Astrocyte (in vitro differentiated cells and primary cell): Measurements from ENCODE around the gene NCAPH2. TPM values are rescaled to one million over a fixed set of nuclear protein-coding genes. Genes with fewer than 3 reads are reported as not detected.

Experiments
- DNase-seq: peaks from one replicate; pipeline ENCODE4 v3.0.0-alpha.2; 2010; ENCODE audit warnings: low read depth
- FAIRE-seq: peaks from 2 replicates; lab custom pipeline; 2011; peaks lifted over from hg19 to GRCh38; lab: Jason Lieb, UNC
- H2AFZ ChIP-seq: 2 replicates; pipeline ENCODE4 v1.6.0; 2012; ENCODE audit warnings: low read depth, low read length, inconsistent platforms
- H3K27ac ChIP-seq: 2 replicates; pipeline ENCODE4 v1.5.1; 2011; ENCODE audit warnings: low read depth, low read length, inconsistent platforms
- H3K27me3 ChIP-seq: 2 replicates; pipeline ENCODE4 v1.6.0; 2011; ENCODE audit warnings: low read length, inconsistent platforms; ENCODE audit not compliant: insufficient read depth
- H3K36me3 ChIP-seq: 2 replicates; pipeline ENCODE4 v1.5.1; 2011; ENCODE audit warnings: low read length, inconsistent platforms; ENCODE audit not compliant: insufficient read depth
- H3K4me1 ChIP-seq: 2 replicates; pipeline ENCODE4 v1.5.1; 2011; ENCODE audit warnings: low read length, inconsistent platforms; ENCODE audit not compliant: insufficient read depth
- H3K4me2 ChIP-seq: 2 replicates; pipeline ENCODE4 v1.6.0; 2012; ENCODE audit warnings: low read length, inconsistent platforms
- H3K4me3 ChIP-seq: 2 replicates; pipeline ENCODE4 v1.5.1; 2011; ENCODE audit warnings: low read depth, mild to moderate bottlenecking, low read length, inconsistent platforms; ENCODE audit not compliant: insufficient read depth
- H3K79me2 ChIP-seq: 2 replicates; pipeline ENCODE4 v1.6.0; 2012; ENCODE audit warnings: mild to moderate bottlenecking, low read length, inconsistent platforms; ENCODE audit not compliant: insufficient read depth
- H3K9ac ChIP-seq: 2 replicates; pipeline ENCODE4 v1.6.0; 2012; ENCODE audit warnings: mild to moderate bottlenecking, low read length, inconsistent platforms
- H3K9me3 ChIP-seq: 2 replicates; pipeline ENCODE4 v1.5.1; 2012; ENCODE audit warnings: low read depth, mild to moderate bottlenecking, low read length, inconsistent platforms; ENCODE audit not compliant: insufficient read depth
- H4K20me1 ChIP-seq: 2 replicates; pipeline ENCODE4 v1.6.0; 2012; ENCODE audit warnings: low read length, inconsistent platforms; ENCODE audit not compliant: insufficient read depth
- H3K27ac Mint-ChIP-seq: one replicate; pipeline ENCODE4 v1.8.0; 2021; ENCODE audit warnings: mild to moderate bottlenecking, mixed read lengths; ENCODE audit not compliant: unreplicated experiment
- H3K27me3 Mint-ChIP-seq: one replicate; pipeline ENCODE4 v1.8.0; 2021; ENCODE audit warnings: low read depth, mixed read lengths; ENCODE audit not compliant: unreplicated experiment
- H3K36me3 Mint-ChIP-seq: one replicate; pipeline ENCODE4 v1.8.0; 2021; ENCODE audit warnings: low read depth, mixed read lengths; ENCODE audit not compliant: unreplicated experiment
- H3K4me1 Mint-ChIP-seq: one replicate; pipeline ENCODE4 v1.8.0; 2021; ENCODE audit warnings: low read depth, mixed read lengths; ENCODE audit not compliant: unreplicated experiment
- H3K4me3 Mint-ChIP-seq: one replicate; pipeline ENCODE4 v1.8.0; 2021; ENCODE audit warnings: mild to moderate bottlenecking, moderate library complexity, mixed read lengths; ENCODE audit not compliant: unreplicated experiment
- H3K9me3 Mint-ChIP-seq: one replicate; pipeline ENCODE4 v1.8.0; 2021; ENCODE audit warnings: mild to moderate bottlenecking, mixed read lengths; ENCODE audit not compliant: unreplicated experiment
- EZH2 ChIP-seq: IDR thresholded peaks from 2 replicates; pipeline ENCODE4 v1.6.1; 2012; ENCODE audit warnings: mild to moderate bottlenecking, low read length, inconsistent platforms; ENCODE audit not compliant: insufficient read depth
- total RNA-seq: library from RNA; stranded (reverse); gene quantifications from 2 replicates; pipeline ENCODE4 v1.2.1, GENCODE V29; 2021
- TF ChIP-seq, protein P1 (sequence below): IDR thresholded peaks from 2 replicates; pipeline ENCODE4 v1.5.1; 2011; ENCODE audit warnings: low read depth, mild to moderate bottlenecking, inconsistent platforms, low read length, moderate library complexity; ENCODE audit not compliant: insufficient read depth

Gene NCAPH2
- total RNA-seq, 1 donor from 2014 or later: 25.6 TPM

DNA sequence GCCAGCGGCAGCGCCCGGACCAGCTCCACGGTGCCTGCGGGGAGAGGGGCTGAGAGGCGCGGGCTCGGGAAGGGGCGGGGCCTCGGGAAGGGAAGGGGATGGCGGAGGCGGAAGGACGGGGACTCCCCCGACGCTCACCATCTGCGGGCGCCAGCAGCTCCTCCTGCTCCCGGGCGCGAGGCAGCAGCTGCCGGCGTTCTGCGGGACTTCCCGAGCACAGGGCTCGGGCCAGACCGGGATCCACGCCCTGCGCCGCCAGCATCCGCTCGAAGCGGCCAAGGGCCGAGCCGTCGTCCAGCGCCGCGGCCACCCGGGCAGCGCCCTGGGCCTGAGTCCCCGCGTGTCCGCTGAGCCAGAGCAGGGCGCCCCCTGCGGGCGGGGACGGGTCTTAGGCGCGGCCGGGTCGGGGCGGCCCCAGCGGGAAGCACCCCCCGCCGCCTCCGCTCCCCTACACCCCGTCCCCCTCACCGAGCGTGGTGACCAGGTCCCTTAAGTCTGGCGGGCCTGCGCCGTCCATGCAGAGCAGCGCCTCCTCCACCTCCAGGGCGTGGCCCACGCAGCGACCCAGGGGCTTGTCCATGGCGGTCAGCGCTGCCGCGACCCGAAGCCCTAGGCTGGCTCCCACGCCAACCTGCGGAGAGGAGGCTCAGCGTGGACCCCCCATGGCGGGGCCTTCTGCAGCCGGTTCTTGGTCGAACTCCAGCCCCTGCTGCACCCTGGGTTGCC is 18.2 kb downstream of the NCAPH2 start:
- Mint-ChIP-seq H3K4me1 (peaks cover 4% of the 10 kb centered on the region), H3K9me3 (peaks cover 3% of the 10 kb centered on the region), H3K27me3 (no peaks in the 10 kb centered on the region), H3K4me3 (peak overlapping the region; percentile 81), H3K27ac (peak overlapping the region; percentile 66), H3K36me3 (peaks cover 7% of the 10 kb centered on the region)
- no peak for TF ChIP-seq EZH2
- TF ChIP-seq, protein P1, sequence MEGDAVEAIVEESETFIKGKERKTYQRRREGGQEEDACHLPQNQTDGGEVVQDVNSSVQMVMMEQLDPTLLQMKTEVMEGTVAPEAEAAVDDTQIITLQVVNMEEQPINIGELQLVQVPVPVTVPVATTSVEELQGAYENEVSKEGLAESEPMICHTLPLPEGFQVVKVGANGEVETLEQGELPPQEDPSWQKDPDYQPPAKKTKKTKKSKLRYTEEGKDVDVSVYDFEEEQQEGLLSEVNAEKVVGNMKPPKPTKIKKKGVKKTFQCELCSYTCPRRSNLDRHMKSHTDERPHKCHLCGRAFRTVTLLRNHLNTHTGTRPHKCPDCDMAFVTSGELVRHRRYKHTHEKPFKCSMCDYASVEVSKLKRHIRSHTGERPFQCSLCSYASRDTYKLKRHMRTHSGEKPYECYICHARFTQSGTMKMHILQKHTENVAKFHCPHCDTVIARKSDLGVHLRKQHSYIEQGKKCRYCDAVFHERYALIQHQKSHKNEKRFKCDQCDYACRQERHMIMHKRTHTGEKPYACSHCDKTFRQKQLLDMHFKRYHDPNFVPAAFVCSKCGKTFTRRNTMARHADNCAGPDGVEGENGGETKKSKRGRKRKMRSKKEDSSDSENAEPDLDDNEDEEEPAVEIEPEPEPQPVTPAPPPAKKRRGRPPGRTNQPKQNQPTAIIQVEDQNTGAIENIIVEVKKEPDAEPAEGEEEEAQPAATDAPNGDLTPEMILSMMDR: no peak
- Histone ChIP-seq H3K36me3 (no peaks in the 10 kb centered on the region), H3K4me1 (peaks cover 30% of the 10 kb centered on the region), H3K4me3 (peak overlapping the region; percentile 72), H4K20me1 (peaks cover 42% of the 10 kb centered on the region), H3K9me3 (no peaks in the 10 kb centered on the region), H3K79me2 (peaks cover 36% of the 10 kb centered on the region), H3K4me2 (peak overlapping the region; percentile 99), H3K9ac (peak overlapping the region; percentile 74), H2AFZ (peak overlapping the region; percentile 83), H3K27me3 (peaks cover 21% of the 10 kb centered on the region), H3K27ac (peak overlapping the region; percentile 21)
- FAIRE-seq (no peak), DNase-seq (peak; percentile 54)

DNA sequence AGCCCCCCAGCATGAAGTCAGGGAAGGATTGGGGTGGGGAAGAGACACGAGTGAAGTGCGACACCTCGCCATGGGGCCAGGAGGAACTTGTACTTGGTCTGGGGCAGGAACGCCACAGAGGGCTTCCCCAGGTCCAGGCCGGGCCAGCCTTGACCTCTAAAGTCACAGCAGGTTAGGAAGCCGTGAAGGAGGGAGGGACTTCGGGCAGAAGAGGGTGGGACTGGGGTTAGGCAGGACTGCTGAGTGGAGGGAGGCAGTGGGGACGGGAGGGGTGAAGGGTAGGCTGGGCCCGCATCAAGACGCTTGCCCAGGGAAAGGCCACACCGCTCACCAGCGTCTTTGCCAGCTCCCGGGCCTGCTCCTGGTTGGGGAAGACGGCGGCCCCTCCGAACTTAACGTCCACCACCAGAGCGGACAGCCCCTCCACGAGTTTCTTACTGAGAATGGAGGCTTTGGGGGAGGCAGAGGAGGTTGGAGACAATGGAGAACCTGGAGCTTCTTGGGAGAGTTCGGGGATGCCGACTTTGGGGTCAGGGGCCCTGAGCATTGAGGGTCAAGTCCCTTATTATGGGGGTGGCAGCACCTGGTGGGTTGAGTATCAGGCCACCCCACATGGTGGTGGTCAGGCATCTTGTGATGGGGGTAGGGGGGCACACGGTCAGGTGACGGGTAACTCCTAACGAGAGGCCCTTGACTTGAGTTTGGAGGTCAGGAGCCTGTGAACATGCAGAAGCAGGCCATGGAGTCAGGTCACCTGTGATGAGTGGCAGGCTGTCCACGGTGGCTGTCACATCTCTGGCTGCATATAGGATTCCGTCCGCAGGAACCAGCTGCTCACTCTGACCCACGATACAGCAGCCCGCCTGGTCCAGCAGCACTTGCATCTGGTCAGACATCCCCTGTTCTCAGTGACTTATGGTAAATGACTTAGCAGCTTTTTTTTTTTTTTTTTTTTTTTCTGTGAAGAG is 19.1 kb downstream of the NCAPH2 start:
- H3K9ac ChIP-seq: peak overlapping the region; percentile 74
- peak overlapping the region; percentile 72 for H3K4me3 ChIP-seq
- peak overlapping the region; percentile 66 for H3K27ac Mint-ChIP-seq
- H3K36me3 Mint-ChIP-seq: peaks cover 7% of the 10 kb centered on the region
- H3K4me3 Mint-ChIP-seq: peak overlapping the region; percentile 81
- no peaks in the 10 kb centered on the region for H3K9me3 ChIP-seq
- peaks cover 31% of the 10 kb centered on the region for H3K4me1 ChIP-seq
- H4K20me1 ChIP-seq: peaks cover 42% of the 10 kb centered on the region
- no peak for FAIRE-seq
- peak overlapping the region; percentile 71 for H2AFZ ChIP-seq
- no peaks in the 10 kb centered on the region for H3K27me3 Mint-ChIP-seq
- no peaks in the 10 kb centered on the region for H3K36me3 ChIP-seq
- peaks cover 36% of the 10 kb centered on the region for H3K79me2 ChIP-seq
- no peak overlapping the region for H3K27ac ChIP-seq
- peaks cover 4% of the 10 kb centered on the region for H3K4me1 Mint-ChIP-seq
- H3K9me3 Mint-ChIP-seq: peaks cover 3% of the 10 kb centered on the region
- H3K27me3 ChIP-seq: peaks cover 22% of the 10 kb centered on the region
- TF ChIP-seq, protein P1: no peak
- no peak for TF ChIP-seq EZH2
- peak overlapping the region; percentile 99 for H3K4me2 ChIP-seq
- no peak for DNase-seq
